Kidney tubule cell (primary cell): ENCODE results near the gene ANKS6.

Source experiments
- DNase-seq: peaks from one replicate; pipeline ENCODE4 v3.0.0-alpha.2; 2018; ENCODE audit warnings: low spot score

Gene ANKS6

DNA sequence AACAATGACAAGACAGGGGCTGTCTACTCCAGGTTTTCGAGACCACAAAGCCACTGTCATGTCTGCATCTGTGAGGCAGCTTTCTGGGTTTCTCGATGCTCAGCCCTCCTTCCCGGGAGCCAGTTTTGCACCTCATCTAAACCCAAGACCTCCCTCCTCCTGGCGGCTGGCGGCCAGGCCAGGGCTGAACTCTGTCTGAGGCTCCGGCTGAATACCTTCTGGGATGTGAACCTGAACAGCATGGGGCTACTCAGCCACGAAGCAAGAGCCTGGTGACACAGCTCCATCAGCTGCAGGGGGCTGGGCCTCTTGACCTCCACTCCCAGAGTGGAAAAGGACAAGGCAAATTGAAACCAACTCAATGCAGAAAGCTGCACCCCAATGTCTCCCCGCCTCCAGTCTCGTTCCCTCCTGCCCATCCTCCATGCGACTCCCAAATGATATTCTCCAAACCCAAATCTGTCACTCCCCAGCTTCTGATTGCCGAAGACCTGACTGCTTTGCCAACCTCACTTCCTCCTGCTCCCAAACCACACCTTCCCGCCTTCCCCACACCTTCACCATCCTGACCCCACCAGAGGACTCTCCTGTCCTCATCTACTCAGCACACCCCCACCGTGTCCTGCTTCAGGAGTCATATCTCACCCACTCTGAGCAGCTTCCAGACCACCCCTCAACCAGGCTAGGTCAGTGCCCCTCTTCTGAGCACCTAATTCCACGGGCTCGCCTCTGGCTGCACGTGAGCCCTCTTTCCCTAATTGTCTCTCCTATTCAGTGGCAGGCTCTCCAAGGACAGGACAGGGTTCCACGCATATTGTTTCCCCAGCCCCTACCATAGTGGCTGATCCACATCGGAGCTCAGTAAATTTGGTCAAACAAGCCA is 4.5 kb downstream of the ANKS6 start:
- DNase-seq = peak; percentile 93

DNA sequence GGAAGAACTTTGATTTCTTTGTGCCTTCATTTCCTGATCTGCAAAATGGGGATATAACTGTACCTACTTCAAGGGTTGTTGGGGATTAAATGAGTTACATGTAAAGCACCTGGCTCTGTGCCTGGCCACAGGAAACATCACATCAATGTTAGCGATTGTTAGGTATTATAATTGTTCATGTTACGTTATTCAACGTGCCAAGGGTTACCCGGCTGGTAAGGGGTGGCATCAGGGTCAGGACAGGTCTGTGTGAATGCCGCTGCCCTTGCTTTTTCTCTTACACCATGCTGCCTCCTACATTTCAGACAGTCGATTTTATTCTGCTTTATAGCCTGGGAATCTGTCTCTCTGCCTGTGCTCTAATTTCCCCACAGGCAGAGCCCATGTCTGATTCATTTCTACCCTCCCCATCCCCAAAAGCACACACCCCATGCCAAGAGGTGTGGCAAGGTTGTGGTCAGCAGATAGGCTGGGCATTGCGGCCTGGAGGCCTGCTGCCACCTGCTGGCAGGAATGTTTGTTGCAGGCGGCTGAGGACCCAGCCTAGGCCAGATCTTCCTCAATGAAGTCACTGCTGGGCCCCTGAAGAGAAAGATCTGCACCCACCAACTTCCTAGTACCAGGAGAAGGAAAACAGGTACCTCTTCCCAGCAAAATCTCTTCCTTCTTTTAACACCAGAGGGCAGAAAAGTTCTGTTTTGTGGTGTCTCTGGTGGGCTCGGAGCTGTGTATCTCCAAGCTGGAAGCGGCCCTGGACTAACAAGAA is 5.3 kb downstream of the ANKS6 start:
- peak; percentile 96 for DNase-seq

DNA sequence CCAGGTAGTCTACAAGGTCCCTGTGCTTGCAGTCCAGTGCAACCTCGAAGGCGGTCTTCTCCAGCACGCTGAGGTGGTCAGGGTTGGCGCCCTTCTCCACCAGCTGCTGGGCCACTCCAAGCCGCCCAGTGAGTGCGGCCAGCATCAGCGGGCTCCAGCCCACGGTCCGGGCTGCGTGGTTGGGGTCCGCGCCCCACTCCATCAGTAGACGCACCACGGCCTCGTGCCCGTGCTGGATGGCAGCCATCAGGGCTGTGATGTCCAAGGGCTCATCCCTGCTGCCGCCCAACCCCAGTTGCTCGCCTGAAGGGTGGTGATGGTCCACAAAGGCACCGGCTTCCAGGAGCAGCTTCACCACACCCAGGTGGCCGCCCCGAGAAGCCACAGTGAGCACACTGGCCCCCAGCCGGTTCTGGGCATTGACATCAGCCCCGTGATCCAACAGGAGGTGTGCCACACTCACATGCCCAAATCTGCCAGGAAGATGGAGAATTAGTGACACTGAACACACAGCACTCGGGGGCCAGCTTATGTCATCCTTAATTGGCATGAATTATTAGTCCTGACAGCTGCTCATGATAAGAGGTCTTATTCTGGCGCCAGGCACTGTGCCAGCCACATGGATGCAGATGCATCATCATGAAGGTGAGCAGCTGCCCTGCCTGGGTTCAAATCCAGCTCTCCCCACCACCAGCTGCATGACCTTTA is 6.1 kb downstream of the ANKS6 start:
- no peak for DNase-seq

DNA sequence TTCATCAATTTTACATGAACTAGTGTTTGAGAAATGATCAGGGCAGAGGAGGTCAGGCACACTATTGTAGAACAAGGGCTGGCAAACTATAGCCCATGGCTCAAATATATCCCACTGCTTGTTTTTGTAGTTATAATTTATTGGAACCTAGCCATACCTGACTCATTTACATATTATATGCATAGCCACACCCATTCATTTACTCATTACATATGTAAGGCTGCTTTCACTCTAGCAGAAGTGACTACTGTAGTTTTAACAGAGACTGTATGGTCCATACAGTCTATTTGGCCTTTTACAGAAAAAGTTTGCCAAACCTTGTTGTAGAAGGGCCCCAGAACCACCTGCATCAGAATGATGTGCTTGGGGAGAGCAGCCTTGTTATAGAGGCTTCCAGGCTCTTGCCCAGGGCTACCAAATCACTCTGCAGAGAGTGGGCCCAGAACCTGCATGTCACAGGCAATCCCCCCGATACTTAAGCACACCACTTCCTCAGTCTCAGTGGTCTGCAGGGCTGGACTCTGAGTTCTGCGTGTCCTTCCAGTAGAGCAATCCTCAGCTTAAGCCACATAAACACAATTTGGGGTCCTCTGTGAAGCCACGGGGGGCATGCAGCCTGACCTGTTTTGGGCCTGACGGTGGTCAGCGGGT is 6.7 kb downstream of the ANKS6 start:
- no peak for DNase-seq

DNA sequence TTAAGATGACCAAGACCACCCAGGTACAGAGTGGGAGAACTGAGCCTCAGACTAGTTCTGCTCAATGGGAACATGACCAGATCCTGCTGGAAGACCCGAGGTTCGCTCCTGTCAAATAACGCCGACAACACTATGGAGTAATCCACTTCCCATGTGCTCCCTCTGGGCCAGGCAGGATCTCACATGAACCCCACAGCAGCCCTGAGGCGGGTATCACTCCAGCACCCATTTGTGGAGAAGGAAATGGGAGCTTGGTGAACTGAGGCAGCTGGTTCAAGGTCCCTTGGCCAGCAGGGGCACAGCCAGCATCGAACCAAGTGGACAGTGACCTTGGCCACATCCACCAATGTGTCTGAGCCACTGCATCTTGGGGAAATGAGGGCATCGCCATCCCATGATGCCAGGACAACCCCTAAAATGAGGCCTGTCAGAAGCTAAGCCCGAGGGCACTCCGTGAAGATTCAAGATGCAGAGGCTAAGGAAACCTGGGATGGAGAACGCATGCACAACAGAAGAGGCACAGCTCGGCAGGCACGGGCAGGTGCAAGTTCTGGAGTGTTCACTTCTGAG is 8.5 kb downstream of the ANKS6 start:
- no peak for DNase-seq

DNA sequence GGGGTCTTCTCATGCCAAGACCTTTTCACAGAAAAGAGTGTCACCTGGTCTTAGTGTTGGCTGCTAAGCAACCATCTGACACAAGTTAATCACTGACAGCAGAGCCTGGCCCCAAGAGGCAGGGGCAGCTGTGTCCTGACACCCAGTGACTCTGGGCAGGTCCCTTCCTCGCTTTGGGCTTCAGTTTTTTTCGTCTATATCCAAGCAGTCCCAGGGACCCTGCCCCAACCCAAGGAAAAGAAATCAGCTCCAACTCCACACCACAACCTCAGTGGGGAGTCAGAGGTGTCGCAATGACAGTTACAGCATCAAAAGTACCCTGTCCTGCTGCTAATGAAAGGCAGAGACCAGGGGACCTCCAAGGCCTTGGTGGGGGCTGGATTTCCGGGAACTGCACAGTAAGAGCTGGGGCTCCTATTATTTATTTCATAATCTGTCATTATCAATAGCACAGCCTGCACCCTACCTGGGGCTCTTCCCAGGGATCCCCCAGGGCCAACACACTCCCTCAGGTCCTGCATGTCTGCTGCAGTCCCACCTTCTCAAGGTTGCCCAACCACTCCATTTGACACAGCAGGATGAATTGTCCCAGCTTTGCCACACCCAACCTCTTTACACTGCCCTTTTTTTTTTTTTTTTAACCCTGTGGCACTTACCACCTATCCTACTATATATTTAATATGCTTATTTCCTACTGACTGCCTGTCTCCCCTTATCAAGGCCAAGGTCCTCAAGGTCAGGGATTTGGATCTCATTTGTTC is 9.4 kb downstream of the ANKS6 start:
- DNase-seq = no peak

DNA sequence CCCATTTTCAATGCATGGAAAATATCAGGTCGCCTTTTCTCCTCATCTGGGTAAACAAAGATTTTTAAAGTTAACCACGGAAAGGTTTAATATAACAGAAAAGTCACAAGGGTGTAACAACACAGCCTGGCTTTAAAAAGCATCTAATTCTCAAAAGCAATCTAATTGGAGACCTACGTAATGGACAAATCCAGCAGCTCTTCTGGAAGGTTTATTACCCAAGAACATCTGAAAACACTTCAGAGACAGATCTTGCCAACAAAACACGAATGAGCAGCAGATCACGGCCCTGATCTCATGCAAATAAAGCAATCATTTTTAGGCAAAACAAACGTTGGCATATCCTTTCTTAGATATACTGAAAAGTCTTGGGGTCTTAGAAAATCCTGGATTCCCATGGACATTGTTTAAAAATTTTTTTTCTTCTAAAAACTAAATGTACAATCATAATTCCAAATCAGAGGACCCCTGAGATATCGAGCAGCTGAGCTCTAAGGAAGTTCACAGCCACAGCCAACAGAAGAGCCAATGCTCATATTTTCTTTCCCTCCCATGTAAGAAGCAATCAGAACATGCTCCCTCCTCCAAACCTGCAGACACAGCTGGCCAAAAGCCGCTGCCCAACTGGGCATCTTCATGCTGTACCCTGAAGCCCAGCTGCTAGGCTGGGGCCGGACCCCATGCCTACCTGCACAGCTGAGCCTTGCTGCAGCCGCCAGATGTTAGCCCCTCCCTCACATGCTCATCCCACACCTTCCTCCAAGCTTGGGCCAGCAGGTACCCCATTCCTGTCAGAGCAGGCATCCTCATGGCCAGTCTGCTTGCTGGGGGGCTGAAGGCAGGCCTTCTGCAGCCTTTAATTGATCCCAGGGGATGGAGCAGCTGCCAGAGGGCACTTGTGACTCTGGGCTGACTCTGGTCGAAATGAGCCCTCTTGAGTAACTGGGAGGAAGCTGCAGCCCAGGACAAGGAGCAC is 11.2 kb downstream of the ANKS6 start:
- DNase-seq = no peak

DNA sequence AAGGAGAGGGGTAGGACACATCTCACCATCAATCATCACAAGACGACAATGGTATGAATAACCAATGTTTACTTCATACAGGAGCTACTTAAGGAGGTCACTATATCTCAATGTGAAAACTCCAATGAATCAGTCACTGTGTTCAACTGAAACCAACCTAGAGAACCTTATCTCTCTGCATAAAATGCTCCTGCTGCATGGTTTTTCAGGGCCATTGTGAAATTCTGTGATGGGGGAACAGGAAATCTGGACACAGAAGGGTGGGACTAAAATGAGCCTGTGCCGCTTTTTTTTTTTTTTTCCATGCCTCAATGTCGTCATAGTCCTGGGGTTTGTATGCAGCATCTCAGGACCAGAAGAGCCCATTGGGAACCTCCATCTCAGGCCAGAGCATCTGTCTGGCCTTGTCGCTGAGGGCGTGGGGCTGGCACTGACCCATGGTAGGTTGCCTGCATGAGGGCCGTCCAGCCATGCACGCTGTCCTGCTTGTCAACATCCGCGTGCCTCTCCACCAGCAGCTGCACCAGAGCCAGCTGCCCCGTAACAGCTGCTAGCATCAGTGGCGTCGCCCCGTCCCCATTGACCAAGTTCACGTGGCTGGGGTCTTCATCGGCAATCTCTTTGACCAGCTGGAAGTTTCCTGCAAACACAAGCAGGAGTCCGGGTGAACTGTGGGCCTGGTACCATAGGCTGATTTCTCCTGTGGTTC is 12.7 kb downstream of the ANKS6 start:
- DNase-seq = no peak

DNA sequence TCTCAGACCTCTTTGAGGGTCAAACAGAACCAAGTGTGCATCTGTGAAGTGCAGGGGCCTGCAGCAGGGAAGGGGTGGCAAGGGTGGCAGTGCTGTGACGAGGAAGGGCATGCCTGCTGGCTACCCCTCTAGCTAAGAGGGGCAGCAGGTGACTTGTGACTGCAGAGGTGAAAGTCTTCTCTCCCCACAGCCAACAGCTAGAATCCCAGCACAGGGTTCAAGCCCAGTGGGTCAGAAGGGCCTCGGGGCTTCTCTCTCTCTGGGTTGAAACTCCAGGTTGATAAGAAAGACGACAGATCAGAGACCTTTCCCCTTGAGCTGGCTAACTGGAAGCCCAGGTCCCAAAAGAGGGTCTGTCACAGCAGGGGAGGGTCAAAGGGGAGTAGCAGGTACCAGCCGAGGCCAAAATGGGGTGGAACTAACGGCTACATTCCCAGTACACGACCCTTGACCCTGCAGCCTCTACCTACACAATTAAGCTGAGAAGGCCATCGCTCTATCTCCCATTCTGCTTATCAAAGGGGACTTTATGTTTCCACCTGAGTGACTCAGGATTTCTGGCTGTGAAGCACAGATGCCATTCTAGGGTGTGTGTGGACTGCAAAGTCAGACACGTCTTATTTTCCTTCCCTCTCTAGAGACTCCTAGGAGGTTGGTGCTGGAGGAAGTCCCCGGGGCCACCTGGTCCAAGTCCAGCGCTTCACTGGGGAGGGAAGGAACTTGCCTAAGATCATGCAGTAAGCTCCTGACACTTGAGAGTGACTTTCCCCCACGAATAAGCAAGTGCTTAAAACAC is 14.6 kb downstream of the ANKS6 start:
- DNase-seq = peak; percentile 71

DNA sequence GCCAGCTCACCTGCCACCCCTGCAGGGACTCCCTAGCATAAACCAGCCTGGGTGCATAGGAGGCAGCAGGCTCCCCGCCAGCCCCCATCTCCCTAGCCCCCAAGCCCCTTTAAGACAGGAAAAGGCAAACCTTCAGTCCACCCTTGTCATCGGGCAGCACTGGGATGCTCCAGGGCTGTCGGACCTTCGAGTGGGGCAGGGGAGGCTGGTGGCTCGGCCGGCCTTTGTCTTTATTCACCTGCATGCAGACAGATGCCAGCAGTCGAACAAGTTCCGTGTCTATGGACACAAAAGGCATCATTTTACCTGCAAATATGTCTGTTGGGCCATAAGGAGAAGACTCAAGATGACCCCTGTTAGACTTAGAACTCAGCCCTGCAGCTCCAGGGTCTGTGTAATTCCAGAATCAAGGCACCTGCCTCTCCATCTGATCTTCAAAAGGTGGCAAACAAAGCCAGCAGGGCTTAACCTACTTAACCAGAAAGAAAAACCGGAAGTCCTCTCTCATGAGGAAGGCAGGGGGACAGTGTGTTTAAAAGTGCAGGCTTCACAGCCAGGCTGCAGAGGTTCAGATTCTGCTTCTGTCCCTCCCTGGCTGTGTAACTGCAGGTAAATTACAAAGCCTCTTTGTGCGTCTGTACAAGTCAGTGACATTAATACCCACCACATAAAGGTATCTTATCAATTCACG is 16.2 kb downstream of the ANKS6 start:
- no peak for DNase-seq

DNA sequence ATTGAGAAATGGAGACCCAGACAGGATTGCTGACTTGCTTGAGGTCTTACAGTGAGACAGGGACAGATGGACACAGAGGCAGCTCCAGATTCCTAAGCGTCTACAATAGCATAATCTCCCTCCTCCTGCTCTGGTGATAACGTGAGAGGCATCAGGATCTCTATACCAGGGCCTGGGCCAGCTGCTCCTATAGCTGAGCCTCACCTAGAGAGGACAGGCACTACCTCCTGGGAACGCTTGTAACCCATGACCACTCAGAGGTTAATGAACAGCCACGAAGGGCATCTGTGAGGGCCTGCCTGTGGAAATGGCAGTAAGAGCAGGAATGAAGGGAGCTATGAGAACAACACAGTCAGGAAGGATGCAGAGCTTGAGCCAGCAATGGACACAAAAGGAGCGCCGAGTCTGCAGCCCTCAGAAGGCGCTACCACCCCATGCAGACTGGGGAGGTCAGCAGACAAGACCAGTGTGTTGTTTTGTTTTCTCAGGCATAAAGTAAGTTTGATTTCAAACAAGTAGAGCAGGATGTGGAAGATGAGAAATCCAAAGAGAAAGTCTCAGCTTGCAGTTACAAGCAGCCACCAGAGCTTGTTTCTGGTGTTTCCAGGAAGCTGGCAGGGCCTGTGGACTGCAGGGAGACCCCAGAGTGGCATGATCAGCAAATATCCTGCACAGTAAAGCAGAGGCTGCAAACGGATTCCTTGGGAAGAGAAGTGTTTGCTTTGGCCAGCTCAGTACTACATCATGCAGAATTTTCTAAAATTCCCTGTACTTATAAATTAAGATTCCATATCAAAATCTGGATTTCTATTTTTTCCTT is 17.4 kb downstream of the ANKS6 start:
- DNase-seq = peak; percentile 75

DNA sequence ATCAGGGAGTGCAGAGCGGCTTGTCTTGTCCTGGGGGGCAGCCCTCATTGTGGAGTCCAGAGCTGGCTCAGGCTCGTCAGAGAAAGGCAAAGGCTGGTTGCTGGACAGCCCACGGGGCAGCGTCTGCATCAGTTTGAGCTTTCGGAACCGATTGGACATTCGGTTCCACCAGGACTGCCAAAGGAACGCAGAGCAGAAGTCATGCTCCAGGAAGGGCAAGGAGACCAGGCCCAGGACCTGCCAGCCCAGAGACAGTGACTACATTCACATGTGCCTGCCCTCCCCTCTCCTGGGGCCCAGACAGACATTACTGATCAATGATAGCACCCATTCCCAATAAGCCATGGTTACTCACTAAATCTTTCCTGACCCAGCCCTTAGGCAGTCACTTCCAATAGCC is 18.1 kb downstream of the ANKS6 start:
- no peak for DNase-seq

DNA sequence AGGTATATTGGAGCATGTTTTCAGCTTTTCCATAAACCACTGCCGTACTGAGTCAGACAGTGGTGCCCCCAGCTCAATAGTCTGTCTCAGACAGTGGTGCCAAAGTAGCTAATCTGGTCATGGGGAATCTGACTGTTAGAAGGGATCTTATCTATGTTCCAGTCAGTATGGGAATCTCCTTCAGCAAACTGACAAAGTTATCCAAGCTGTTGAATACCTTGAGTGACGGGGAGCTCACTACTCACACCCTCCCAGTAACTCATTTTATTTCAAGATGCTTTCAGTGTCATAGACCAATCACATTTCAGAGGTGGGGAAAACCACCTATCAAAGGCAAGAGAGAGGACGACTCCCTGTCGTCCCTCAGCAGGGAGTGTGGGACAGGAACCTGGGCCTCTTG is 18.7 kb downstream of the ANKS6 start:
- no peak for DNase-seq

DNA sequence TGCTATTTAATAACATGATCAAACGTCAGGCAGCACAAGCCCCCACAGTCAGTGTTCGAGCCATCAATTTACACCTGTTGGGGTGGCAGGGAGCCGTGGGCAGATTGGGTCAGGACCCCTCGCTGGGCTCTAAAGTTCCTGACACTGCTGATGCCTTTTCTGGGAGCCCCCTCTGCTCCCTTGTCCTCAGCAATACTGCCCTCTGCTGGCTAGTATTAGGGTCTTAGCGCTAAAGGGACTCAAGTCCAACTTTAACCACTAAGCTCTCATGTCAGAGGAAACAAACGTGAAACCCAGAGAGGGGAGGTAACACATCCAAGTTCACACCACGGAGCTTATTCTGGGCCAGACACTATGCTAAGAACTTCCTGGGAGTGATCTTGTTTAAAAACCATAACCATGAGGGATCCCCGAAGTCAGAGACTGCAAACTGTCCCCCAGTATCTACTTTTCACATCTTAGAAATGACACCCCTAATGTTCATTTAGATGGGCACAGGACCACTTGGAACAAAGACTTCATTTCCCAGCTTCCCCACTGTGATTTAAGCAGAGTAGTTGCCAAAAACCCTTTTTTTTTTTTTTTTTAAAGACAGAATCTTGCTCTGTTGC is 20.4 kb downstream of the ANKS6 start:
- peak; percentile 63 for DNase-seq

DNA sequence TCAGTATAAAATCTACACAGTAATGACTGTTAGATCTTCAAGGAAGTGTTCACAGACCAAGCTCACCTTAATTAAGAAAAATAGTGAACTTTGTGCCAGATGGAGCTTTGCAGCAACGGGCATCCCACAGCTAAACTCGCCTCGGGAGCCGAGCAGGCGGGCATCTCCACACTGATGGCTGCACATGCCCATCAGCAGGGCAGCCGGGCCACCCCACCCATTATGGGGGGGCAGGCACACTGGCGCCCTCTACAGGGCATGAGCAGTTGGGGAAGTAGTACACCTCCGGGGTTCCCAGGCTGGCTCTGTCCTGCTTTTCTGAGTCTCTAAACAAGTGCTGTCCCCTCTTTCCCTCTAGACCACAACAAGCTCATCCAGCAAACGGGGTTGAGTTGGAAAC is 21.6 kb downstream of the ANKS6 start:
- DNase-seq = peak; percentile 22

DNA sequence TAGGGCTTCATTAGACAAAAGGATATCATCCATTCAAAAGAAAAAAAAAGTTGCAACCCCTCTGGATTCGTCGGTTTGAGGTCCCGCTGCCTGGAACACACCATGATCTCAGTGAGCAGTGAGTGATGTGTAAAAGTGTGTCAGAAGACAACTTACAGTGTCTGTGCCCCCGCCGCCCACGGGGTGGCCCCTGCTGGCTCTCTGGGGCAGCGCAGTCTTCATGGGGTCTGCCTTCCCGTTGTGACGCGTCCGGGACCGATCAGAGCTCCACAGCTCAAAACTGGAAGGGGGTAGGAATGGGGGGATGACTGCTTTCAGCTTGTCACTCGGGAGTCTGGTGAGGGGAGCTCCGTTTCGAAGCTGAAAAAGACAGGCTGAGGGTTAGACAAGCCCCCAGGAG is 22.6 kb downstream of the ANKS6 start:
- no peak for DNase-seq
